Kidney (tissue), 14 donors: ENCODE measurements around the gene PTPRC. TPM values are rescaled to one million over a fixed set of nuclear protein-coding genes. Genes with fewer than 3 reads are reported as not detected.

Experiments used
- DNase-seq, 5 donors: peaks; one replicate each; pipeline ENCODE4 v3.0.0-alpha.2; 2013 to 2020
- FAIRE-seq: peaks from 2 replicates; lab custom pipeline; 2012; peaks lifted over from hg19 to GRCh38; lab: Jason Lieb, UNC
- H3K27ac ChIP-seq, 2 donors: one replicate each; pipeline ENCODE4 v1.7.0; 2013; ENCODE audit warnings: low read depth in 2 of 2, low read length in 2 of 2, inconsistent platforms in 1 of 2
- H3K27me3 ChIP-seq: one replicate; pipeline ENCODE4 v1.7.1; 2013; ENCODE audit warnings: low read length, inconsistent platforms; ENCODE audit not compliant: control insufficient read depth, insufficient read depth
- H3K36me3 ChIP-seq, 3 donors: one replicate each; pipeline versions ENCODE4 v1.7.0 to v1.7.1; 2013; ENCODE audit warnings: low read length in 3 of 3, control low read depth in 1 of 3, inconsistent platforms in 1 of 3; ENCODE audit not compliant: insufficient read depth in 3 of 3, control insufficient read depth in 2 of 3
- H3K4me1 ChIP-seq, 3 donors: one replicate each; pipeline versions ENCODE4 v1.7.0 to v1.7.1; 2013; ENCODE audit warnings: low read length in 3 of 3, inconsistent platforms in 1 of 3, low read depth in 1 of 3; ENCODE audit not compliant: control insufficient read depth in 2 of 3, insufficient read depth in 2 of 3
- H3K4me3 ChIP-seq, 3 donors: one replicate each; pipeline versions ENCODE4 v1.7.0 to v1.8.1; 2013; ENCODE audit warnings: low read length in 3 of 3, control low read depth in 1 of 3, inconsistent platforms in 1 of 3
- H3K9ac ChIP-seq, 3 donors: one replicate each; pipeline versions ENCODE4 v1.7.0 to v1.7.1; 2013; ENCODE audit warnings: low read length in 3 of 3, control low read depth in 1 of 3, inconsistent platforms in 1 of 3
- H3K9me3 ChIP-seq, 3 donors: one replicate each; pipeline versions ENCODE4 v1.7.0 to v1.7.1; 2013; ENCODE audit warnings: low read length in 3 of 3, control low read depth in 1 of 3, inconsistent platforms in 1 of 3; ENCODE audit not compliant: control insufficient read depth in 2 of 3, insufficient read depth in 1 of 3
- CTCF ChIP-seq: IDR thresholded peaks from 3 replicates; pipeline ENCODE4 v1.5.1; 2012; ENCODE audit warnings: mild to moderate bottlenecking, moderate library complexity, borderline replicate concordance; ENCODE audit not compliant: insufficient read depth; ENCODE audit errors: extremely low read depth
- intact Hi-C: fragments of 100-400 bp; cut with DNase I; formaldehyde crosslinking; loops from one replicate; pipeline ENCODE4 v1.11.1; 2022
- polyA plus RNA-seq: library from polyadenylated mRNA; stranded (reverse); fragments of 350-450 nt; fragmentation: Illumina TruSeq; extraction: RNeasy Lipid Tissue Mini Kit (QIAGEN cat#74804); gene quantifications from one replicate; pipeline ENCODE4 v1.2.3, GENCODE V29; 2014; ENCODE audit warnings: low read depth, low replicate concordance; ENCODE audit not compliant: insufficient read depth
- total RNA-seq: library from RNA; stranded (reverse); fragmentation: NEBNext Ultra II Directional; extraction: Animal tissue kit (Norgen Biotek cat#: 25700); gene quantifications from one replicate; pipeline ENCODE4 v1.2.1, GENCODE V29; 2021
- donor health status: control.
- donor health status: control.
- donor health status: control.
- donor health status: control.
- donor health status: control.
- donor health status: DM: yes; HTN: yes; CAD: no.
- donor health status: Normal renal cell carcinoma (clear cell type).

The PTPRC gene
- total and polyA plus RNA-seq, 2 donors from 2014 or later = 1.4 to 60.2 TPM

DNA sequence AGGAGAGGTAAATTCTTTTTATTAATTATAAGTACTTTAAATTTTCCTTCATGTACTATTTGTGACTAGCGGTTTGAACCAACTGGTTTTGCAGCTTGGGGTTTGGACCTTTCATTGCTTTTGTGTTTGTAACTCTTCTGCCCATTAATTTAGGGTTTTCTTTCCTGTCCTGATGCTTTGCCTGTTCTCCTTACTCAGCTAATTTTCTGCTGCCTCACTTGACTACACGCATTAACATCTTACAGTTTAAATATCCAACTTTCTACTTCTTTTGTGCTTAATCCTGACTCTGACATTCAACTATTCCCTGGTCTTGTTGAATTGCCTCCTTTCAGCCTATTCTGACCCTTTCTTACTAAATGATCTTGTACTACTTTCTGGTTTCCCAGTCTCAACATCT, 135.6 kb downstream of the PTPRC start:
- DNase-seq (no peak), FAIRE-seq (no peak)
- Histone ChIP-seq H3K4me1 (no peaks in the 10 kb centered on the region), H3K9me3 (no peaks in the 10 kb centered on the region), H3K36me3 (no peaks in the 10 kb centered on the region), H3K4me3 (no peak overlapping the region), H3K27ac (no peak overlapping the region), H3K27me3 (no peaks in the 10 kb centered on the region), H3K9ac (no peak overlapping the region)
- intact Hi-C loops = no loop called here
- no peak for TF ChIP-seq CTCF

GRCh38 chr1:198775606-198776005, 136.8 kb downstream of the PTPRC start:
- intact Hi-C loops = no loop called here
- Histone ChIP-seq H3K9ac (no peak overlapping the region), H3K4me1 (no peaks in the 10 kb centered on the region), H3K27me3 (no peaks in the 10 kb centered on the region), H3K27ac (no peak overlapping the region), H3K36me3 (no peaks in the 10 kb centered on the region), H3K9me3 (no peaks in the 10 kb centered on the region), H3K4me3 (no peak overlapping the region)
- no peak for DNase-seq
- FAIRE-seq = no peak
- TF ChIP-seq CTCF = no peak

DNA sequence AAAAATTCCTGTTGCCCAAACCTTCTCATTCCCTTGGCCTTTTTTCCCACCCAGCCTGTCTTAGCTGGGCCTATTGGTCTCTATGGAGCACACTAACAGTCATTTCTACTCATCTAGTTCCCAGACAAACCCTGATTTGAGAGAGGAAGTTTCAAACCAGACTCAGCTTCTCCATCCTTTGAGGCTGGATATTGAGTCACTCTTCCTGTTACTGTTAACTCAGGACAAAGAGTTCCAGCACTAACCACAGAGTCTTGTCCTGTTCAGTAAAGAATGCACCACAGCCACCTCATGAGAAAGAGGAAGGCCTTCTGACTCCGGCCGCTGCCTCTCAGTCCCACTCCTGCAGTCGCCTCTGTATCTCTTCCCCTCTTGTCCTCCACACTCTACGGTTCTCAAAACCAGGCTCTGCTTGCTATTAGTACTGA, 137.8 kb downstream of the PTPRC start:
- H3K27ac ChIP-seq = no peak overlapping the region
- no peaks in the 10 kb centered on the region for H3K9me3 ChIP-seq
- no peak for FAIRE-seq
- no peaks in the 10 kb centered on the region for H3K27me3 ChIP-seq
- no peak for DNase-seq
- intact Hi-C loops = no loop called here
- H3K4me1 ChIP-seq = no peaks in the 10 kb centered on the region
- no peak overlapping the region for H3K9ac ChIP-seq
- TF ChIP-seq CTCF = no peak
- no peaks in the 10 kb centered on the region for H3K36me3 ChIP-seq
- no peak overlapping the region for H3K4me3 ChIP-seq

DNA sequence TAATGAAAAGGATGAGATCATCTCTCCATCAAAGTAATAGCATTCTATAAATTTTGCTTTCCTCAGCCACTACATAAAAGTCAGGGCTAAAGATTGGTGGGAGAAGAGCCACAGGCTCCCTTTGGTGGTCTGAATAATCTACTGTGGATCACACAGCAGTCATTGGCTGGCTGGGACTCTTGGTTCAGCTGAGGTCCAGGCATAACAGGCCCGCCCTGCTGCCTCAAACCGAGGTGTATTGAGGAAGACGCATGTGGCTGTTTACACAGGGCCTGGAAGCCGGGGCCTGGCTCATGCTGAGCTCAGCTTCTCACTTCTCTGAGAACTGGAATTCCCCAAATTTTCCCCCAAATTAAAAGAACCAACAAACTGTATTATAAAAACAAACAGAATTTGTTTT, 139.2 kb downstream of the PTPRC start:
- Histone ChIP-seq H3K27ac (no peak overlapping the region), H3K4me3 (no peak overlapping the region), H3K9me3 (no peaks in the 10 kb centered on the region), H3K36me3 (no peaks in the 10 kb centered on the region), H3K4me1 (no peaks in the 10 kb centered on the region), H3K27me3 (no peaks in the 10 kb centered on the region), H3K9ac (no peak overlapping the region)
- TF ChIP-seq CTCF = no peak
- intact Hi-C loops = no loop called here
- peak in 1 of 5 donors; percentile 63 for DNase-seq
- FAIRE-seq = no peak
